HuH-7.5 (cell line): ENCODE measurements around the gene KDM8.

Source experiments
- DNase-seq: peaks from one replicate; pipeline ENCODE4 v3.0.0; 2011; ENCODE audit warnings: low spot score

The KDM8 gene

DNA sequence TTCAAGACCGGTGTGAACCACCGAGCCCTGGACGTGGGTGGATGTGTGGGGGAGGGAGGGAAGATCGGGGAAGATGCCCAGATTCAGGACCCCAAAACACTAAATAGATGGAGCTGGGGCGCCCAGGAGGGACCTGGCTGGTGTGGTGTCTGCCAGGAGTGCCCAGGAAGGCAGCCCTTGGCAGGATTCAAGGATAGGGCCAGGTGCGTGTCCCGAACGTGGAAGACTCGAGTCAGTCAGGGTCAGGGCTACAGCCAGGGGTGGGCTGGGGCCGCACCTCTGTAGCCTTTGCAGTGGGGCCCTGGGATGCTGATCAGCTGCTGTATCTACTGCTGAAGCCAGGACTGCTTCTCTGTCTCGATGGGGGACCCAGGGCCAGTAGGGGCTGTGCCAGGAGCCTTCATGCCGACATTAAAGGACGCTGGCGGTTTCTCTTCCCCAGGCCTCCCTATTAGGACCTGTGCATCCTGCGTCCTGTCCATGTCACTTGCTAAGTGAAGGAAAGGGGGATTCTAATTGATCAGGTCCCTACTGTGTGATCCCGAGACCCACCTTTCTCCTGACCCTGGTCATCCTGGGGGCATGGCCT, 13.1 kb downstream of the KDM8 start:
- no peak for DNase-seq

DNA sequence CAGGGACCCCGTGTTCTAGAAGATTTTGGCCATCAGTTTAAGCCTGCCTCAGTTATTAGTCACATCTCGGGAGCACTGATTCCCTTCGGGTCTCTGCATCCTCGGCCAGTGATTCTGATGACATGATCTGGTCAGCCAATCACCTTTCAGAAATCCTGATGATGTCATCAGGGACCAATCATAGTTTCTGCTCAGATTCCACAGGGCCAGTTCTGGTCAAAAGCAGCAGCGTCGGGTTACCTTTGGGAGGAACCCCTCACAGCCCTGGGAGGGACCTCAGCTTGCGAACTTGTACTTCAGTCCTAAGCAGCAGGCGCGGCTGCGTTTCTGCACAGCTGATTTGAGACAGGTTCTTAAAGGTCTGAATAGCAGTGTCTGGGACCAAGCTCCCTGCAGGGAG, 13.9 kb downstream of the KDM8 start:
- DNase-seq, result no peak

GRCh38 chr16:27218756-27219155, 15.4 kb downstream of the KDM8 start:
- no peak for DNase-seq

DNA sequence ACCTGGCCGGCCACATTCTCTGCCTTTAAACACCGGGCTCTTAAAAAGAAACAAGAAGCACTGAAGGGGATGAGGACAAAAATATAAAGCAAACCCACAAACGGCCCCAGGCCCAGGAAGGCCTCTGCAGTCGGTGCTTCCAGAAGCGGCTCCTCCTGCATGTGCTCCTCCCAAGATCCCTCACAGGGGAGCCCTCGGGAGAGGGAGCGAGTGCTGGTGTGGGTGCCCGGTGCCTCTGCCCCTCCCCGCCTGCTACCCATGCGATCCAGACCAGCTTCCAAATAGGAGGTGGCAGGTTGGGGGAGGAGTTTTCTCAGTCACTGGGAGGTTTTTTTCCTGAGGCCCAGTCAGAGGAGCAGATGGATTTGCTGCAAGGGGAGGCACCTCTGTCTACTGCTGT, 15.8 kb downstream of the KDM8 start:
- no peak for DNase-seq

- no peak for DNase-seq
Observed at GRCh38 chr16:27220120-27220519, 16.8 kb downstream of the KDM8 start.

DNA sequence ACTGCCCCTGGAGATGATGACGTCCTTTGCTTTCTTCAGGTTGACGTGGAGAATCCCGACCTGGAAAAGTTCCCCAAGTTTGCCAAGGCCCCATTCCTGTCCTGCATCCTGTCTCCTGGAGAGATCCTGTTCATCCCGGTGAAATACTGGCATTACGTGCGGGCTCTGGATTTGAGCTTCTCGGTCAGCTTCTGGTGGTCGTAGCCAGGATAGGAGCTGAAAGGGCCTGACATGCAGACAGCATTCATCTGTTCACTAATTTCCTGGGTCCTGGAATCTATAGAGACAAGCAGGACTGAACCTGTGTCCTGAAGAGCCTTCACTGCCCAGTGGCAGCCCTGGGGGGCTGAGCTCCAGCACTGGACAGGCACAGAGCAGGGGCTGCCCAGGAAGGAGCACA, 17.2 kb downstream of the KDM8 start:
- no peak for DNase-seq

DNA sequence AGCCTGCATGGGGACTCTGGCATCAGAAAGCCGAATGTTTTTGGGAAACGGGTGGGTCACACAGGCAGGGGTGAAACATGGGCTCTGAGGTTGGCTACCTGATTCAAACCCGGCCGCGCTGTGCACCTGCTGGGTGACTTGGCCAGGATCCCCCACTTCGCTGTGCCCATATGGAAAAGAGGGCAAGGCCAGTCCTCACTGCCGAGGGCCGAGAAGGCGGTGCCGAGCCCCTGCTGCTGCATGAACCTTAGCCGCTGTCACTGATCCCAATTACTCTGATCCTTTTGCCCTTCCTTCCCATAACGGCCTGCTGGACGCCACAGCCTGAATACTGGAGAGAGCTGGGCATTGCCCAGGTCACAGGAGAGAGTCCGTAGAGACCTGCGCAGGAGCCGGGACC, 17.7 kb downstream of the KDM8 start:
- DNase-seq, result no peak

- DNase-seq, result no peak
Observed at GRCh38 chr16:27221576-27222248, 18.4 kb downstream of the KDM8 start.

- no peak for DNase-seq
Observed at GRCh38 chr16:27222249-27223225, 19.2 kb downstream of the KDM8 start.

DNA sequence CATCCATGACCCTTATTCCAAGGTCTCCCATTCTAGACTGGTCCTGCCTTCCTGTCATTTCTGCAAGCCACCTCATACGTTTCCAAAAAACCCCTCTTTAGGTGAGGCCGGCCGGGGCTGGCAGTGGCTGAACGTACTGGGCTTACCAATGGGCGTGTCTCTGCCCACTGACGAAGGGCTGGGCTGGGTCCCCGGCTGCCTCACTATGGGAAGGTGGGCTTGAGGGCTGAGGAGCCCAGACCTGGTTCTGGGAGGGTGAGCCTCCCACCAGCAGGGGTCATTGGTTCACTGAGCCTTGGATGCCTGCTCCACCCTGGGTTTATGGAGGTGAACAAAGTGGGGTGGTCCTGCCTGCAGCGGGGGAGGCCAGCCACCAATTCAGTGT, 19.9 kb downstream of the KDM8 start:
- DNase-seq, result no peak

DNA sequence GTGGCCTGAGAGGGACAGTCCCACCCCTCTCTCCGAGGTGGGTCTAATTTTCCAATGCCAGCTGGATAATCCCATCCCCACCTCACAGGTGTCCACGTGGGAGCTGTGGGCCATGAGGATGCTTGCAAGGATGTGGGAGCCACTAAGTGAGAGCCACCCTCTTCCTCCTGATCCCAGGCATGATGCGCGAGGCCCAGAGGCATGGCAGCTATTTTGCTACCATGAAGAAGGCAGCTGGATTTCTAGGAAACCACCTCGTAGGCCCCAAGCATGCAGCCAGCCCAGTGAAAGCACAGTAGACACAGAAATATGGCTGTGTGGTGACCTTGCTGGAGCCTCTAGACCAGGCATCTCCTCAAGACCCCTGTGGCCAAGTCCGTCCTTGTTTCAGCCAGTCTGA, 20.4 kb downstream of the KDM8 start:
- DNase-seq, result no peak

DNA sequence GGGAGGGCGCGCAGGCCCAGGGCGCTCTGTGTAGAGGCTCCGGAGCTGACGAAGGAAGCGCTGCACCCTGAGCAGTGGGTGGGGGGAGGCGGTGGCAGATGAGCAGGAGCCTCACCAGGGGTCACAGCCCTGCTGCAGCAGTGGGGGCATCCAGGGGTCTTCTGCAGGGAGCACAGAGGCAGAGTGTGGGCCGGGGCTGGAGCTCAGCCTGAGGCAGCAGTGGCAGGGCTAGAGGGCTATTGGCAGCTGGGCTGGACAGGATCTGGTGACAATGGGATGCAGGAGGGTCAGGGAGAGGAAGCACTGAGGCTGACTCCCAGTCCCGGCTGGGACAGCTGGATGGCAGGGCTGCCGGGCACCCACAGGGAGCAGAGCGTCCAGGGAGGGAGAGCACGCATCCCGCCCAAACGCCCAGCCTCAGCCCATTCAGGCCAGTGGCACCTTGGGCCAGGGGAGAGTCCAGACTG, 21.0 kb downstream of the KDM8 start:
- no peak for DNase-seq

DNA sequence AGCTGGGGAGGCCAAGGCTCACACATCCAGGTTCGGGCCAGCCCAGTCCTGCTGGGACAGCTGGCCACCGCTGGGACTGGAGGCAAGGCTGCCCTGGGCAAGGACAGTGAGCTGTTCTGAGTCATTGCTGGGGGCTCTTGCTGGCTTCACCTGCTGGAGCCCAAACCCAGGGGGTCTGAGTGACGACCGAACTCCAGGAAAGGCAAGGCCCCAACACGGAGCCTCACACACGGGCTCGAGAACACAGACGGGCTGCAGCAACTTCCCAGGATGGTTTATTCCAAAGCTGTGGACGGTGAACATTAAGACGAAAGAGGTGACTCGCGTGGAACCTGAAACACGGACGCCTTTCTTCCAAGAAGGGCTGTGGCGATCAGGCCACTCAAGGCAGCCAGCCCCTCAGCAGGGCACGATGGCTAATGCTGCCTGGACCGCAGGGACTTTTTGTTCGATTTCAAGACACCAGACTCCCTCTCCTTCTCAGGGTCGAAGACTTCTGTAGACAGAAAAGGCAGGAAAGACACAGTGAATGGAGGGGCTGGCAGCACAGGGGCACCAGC, 21.5 kb downstream of the KDM8 start:
- DNase-seq, result no peak

DNA sequence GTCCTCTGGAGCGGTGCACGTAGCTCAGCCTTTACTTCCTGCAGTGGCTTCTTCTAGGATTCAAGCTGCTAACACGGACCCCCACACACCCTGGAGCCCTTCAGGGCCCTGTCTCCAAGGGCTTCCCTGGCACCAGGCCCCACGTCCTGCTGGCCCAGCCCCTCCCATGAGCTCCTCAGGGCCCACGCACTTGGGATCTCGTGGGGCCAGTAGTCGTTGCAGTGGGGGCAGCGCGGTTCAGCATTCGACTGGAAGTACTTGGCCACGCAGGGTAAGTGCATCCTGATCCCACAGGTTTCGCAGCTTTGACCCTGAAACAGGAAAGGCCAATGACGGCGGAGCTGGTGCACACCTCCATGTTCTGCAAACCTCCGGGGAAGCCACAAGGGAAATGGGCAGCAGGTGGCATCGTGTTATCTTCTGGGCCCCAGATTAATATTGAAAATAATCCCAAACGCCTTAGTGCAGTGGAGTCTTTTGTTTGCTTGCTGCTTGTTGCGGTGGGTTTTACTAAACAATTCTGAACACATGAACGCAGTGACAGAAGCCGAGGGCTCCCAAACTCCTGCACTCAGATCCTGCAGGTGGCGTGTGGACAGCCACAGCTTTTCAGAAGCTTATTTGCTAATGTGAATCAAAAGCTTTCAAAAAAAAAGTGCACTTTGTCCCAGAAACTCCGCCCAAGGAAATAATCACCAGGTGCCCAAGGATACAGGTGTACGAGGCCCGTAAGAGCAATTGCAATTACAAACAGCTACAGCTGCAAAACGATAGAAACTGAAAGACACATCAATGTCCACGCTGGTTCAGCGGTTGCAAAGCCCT, 22.4 kb downstream of the KDM8 start:
- no peak for DNase-seq

- DNase-seq, result no peak
Observed at GRCh38 chr16:27226476-27226875, 23.1 kb downstream of the KDM8 start.

GRCh38 chr16:27226976-27227705, 23.8 kb downstream of the KDM8 start:
- no peak for DNase-seq

DNA sequence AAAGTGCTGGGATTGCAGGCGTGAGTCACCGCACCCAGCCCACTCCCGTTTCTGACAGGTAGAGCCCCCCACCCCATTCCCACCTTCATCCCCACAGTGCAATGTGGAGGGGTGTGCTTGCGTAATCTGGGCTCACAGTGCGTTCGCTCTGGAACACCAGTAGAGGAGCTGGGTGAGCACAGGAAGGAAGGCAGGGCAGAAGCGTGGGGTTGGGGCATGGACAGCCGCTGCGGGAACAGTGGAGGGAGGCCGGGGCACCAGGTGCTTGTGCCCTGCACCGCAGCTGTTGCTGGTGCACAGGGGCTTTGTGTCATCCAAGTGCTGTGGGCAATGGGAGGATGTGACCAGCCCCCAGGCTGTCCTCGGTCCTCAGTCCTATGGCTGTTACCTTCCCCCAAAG, 24.7 kb downstream of the KDM8 start:
- no peak for DNase-seq

DNA sequence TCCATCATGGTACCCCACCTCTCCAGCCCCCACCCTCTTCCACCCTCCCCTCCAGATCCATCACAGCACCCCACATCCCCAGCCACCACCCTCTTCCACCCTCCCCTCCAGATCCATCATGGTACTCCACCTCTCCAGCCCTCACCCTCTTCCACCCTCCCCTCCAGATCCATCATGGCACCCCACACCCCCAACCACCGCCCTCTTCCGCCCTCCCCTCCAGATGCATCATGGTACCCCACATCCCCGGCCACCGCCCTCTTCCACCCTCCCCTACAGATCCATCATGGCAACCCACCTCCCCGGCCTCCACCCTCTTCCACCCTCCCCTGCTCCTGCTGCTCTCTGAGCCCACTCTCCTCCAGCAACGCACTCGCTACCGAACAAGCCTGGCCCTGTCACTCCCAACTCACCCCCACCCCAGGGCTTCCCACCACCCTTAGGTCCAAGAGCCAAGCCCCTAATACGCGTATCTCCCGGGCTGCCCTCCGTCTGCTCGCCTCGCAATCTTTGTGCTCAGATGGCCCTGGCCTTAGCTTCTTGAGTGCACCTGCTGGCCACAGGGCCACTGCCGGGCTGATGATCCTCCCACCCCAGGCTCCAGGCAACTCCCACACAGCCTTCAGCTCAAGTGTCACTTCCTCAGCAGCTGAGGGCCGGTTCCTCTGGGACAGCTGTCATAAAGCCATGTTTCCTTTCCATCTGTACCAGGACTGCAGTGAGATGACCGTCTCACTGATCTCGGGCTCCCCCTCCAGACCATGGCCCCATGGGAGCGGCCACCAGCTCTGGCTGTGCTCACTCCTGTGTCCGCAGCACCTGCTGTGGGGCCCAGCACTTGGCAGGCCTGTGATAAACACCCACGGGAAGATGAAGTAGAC, 25.5 kb downstream of the KDM8 start:
- DNase-seq, result no peak

- DNase-seq, result no peak
Observed at GRCh38 chr16:27229891-27230470, 26.7 kb downstream of the KDM8 start.

GRCh38 chr16:27230562-27231001, 27.3 kb downstream of the KDM8 start:
- DNase-seq, result no peak
